ENCODE measurements around the gene MYF6. TPM values are rescaled to one million over a fixed set of nuclear protein-coding genes. Genes with fewer than 3 reads are reported as not detected.

MYF6 gene
- total and polyA plus RNA-seq, 2 of the 8 experiments (the other 6 are each of a cell fraction or from before 2014, with no cell fraction given), result 0.39 TPM; not detected in 1

- no peak overlapping the region for H3K14ac ChIP-seq (ENCODE audit: insufficient read length)
- H3K23ac ChIP-seq (ENCODE audit: insufficient read length), result no peak overlapping the region
- H3K4me3 ChIP-seq (ENCODE audit: extremely low read depth in 1 of 4, insufficient read depth in 2 of 4, low read depth in 3 of 4, low read length in 4 of 4), result no peak overlapping the region
- FAIRE-seq, result no peak
- H3K27me3 ChIP-seq (replicated peaks in 1 of 4; ENCODE audit: control insufficient read depth in 3 of 4, extremely low read depth in 1 of 4, insufficient read depth in 3 of 4, low read length in 3 of 4), result no peaks in the 10 kb centered on the region
- 94% methylated on average over 3 of the region's 3 CpGs; no CpG with 5 or more reads in 1 of the 2 experiments for WGBS, 2 experiments (ENCODE audit: extremely low coverage in 1 of 2, insufficient coverage in 1 of 2, insufficient read length in 1 of 2, insufficient replicate concordance in 2 of 2, low coverage in 1 of 2, low lambda C conversion rate in 2 of 2, missing lambda C conversion rate in 1 of 2)
- H3K79me2 ChIP-seq (ENCODE audit: control insufficient read depth in 1 of 2, insufficient read depth in 2 of 2, low read length in 2 of 2), result no peaks in the 10 kb centered on the region
- no peak overlapping the region for H3K9ac ChIP-seq (replicated peaks in 1 of 4; ENCODE audit: extremely low read depth in 1 of 4, low read depth in 3 of 4, low read length in 3 of 4)
- no peak overlapping the region for H2AFZ ChIP-seq (ENCODE audit: low read length)
- H2BK5ac ChIP-seq (ENCODE audit: low read depth, low read length), result no peak overlapping the region
- H3K4me1 ChIP-seq (replicated peaks in 1 of 4; ENCODE audit: control insufficient read depth in 3 of 4, insufficient read depth in 4 of 4, low read length in 3 of 4), result peaks cover 0 to 9% (median 5%) of the 10 kb centered on the region in 4 experiments; a peak in 4 of 7 replicates
- no peak overlapping the region for H2BK12ac ChIP-seq (ENCODE audit: low read depth, low read length)
- TF ChIP-seq USF2 (IDR thresholded peaks at IDR 0.05; ENCODE audit: low read length), result no peak
- TF ChIP-seq TEAD4 (IDR thresholded peaks at IDR 0.05; ENCODE audit: low read depth, low read length), result no peak
- TF ChIP-seq POU5F1 (IDR thresholded peaks at IDR 0.05; ENCODE audit: low read depth, low read length), result no peak
- TF ChIP-seq POLR2AphosphoS5 (IDR thresholded peaks at IDR 0.05; ENCODE audit: low read depth, low read length), result no peak
- no peak for TF ChIP-seq YY1 (IDR thresholded peaks at IDR 0.05; ENCODE audit: low read depth, low read length)
- no peak for TF ChIP-seq MAFK (IDR thresholded peaks at IDR 0.05; ENCODE audit: low read depth, low read length)
- TF ChIP-seq SP4 (IDR thresholded peaks at IDR 0.05; ENCODE audit: low read length), result no peak
- TF ChIP-seq SIN3A (conservative IDR thresholded peaks at IDR 0.05 in 1 of 2, IDR thresholded peaks at IDR 0.05 in 1 of 2; ENCODE audit: low read depth in 1 of 2, low read length in 2 of 2), result no peak
- no peak for TF ChIP-seq BACH1 (IDR thresholded peaks at IDR 0.05; ENCODE audit: low read length)
- TF ChIP-seq SIRT6 (IDR thresholded peaks at IDR 0.05; ENCODE audit: low read length), result no peak
- TF ChIP-seq FOSL1 (IDR thresholded peaks at IDR 0.05; ENCODE audit: insufficient read depth, low read depth, low read length), result no peak
- no peak overlapping the region for H3K56ac ChIP-seq (replicated peaks; ENCODE audit: insufficient read length, low read depth, low read length)
- H4K8ac ChIP-seq (ENCODE audit: extremely low read depth, insufficient read depth, low read length), result no peak overlapping the region
- H3K27ac ChIP-seq (ENCODE audit: low read depth, low read length), result no peak overlapping the region
- no peaks in the 10 kb centered on the region for H3K36me3 ChIP-seq (ENCODE audit: control insufficient read depth in 2 of 4, insufficient read depth in 4 of 4, low read length in 3 of 4)
- no peak overlapping the region for H4K91ac ChIP-seq (replicated peaks; ENCODE audit: insufficient read length, low read length)
- no peak overlapping the region for H4K5ac ChIP-seq (ENCODE audit: insufficient read length, low read depth, low read length)
- H3K23me2 ChIP-seq (ENCODE audit: low read depth, low read length), result no peaks in the 10 kb centered on the region; the same call in 1 of the 2 replicates
- H3K18ac ChIP-seq (ENCODE audit: extremely low read depth, low read length), result no peak overlapping the region
- no peak overlapping the region for H3K4ac ChIP-seq (replicated peaks; ENCODE audit: insufficient read length, low read depth, low read length)
- H2BK120ac ChIP-seq (replicated peaks; ENCODE audit: low read depth, low read length), result no peak overlapping the region
- CTCF ChIA-PET (ENCODE audit: partially characterized antibody), result interaction anchor here (0.7 to 1.2 kb wide), 3 partner anchors 18 to 354 kb away, joined by 3 read pairs; no protein-coding TSS in a partner anchor
- no peaks in the 10 kb centered on the region for H3K9me3 ChIP-seq (ENCODE audit: insufficient read depth in 2 of 2, low read depth in 1 of 2, low read length in 1 of 2)
- no peaks in the 10 kb centered on the region for H3K79me1 ChIP-seq (ENCODE audit: low read depth, low read length)
- H4K20me1 ChIP-seq (replicated peaks in 1 of 2; ENCODE audit: control insufficient read depth in 1 of 2, insufficient read depth in 2 of 2, low read length in 2 of 2), result no peaks in the 10 kb centered on the region
- H2AK5ac ChIP-seq (ENCODE audit: low read depth, low read length), result no peak overlapping the region
- POLR2A ChIA-PET (ENCODE audit: partially characterized antibody), result no interaction called here
- DNase-seq (ENCODE audit: low read depth in 1 of 2, low spot score in 2 of 2), result no peak
- H2BK15ac ChIP-seq (ENCODE audit: low read length), result no peak overlapping the region
- no peak overlapping the region for H2BK20ac ChIP-seq (ENCODE audit: low read length)
- H3K4me2 ChIP-seq (ENCODE audit: insufficient read depth in 1 of 2, low read depth in 2 of 2, low read length in 2 of 2), result no peak overlapping the region
Observed at GRCh38 chr12:80681786-80682185, 25.6 kb upstream of the MYF6 start.

All from H1 (cell line).